Renal cortex interstitium (tissue), 11 donors: ENCODE measurements around the gene ARHGEF4. TPM values are rescaled to one million over a fixed set of nuclear protein-coding genes. Genes with fewer than 3 reads are reported as not detected.
"Not testable (repeated sequence)": the region's sequence is repeated elsewhere in the genome, so short reads cannot be mapped to it uniquely, and the experiment has no call there.

Experiments used
- DNase-seq, 11 donors: peaks; one replicate each; pipeline ENCODE4 v3.0.0-alpha.2; 2013; ENCODE audit warnings: low read depth in 9 of 11, low spot score in 4 of 11; ENCODE audit errors: extremely low read depth in 1 of 11
- polyA plus RNA-seq, 3 donors: library from polyadenylated mRNA; unstranded; fragments of 120-200 nt; gene quantifications; one replicate each; pipeline ENCODE4 v1.2.1, GENCODE V29; 2013; ENCODE audit not compliant: insufficient read length in 3 of 3

The ARHGEF4 gene
- polyA plus RNA-seq, 3 donors: 5.3 to 8.4 (median 8.3) TPM

GRCh38 chr2:130896813-130897212, 60.1 kb downstream of the ARHGEF4 start:
- DNase-seq: no peak

GRCh38 chr2:130898553-130898952, 61.8 kb downstream of the ARHGEF4 start:
- DNase-seq: no peak

- no peak for DNase-seq
Observed at GRCh38 chr2:130899306-130899705, 62.6 kb downstream of the ARHGEF4 start.

- DNase-seq: no peak
Observed at GRCh38 chr2:130901061-130901460, 64.3 kb downstream of the ARHGEF4 start.

GRCh38 chr2:130901626-130902025, 64.9 kb downstream of the ARHGEF4 start:
- DNase-seq: not testable (repeated sequence)

- DNase-seq: no peak
Observed at GRCh38 chr2:130908832-130909231, 72.1 kb downstream of the ARHGEF4 start.

GRCh38 chr2:130910931-130911330, 74.2 kb downstream of the ARHGEF4 start:
- DNase-seq: no peak

- no peak for DNase-seq
Observed at GRCh38 chr2:130911482-130911881, 74.8 kb downstream of the ARHGEF4 start.

- no peak for DNase-seq
Observed at GRCh38 chr2:130911996-130912395, 75.3 kb downstream of the ARHGEF4 start.

- no peak for DNase-seq
Observed at GRCh38 chr2:130912471-130912870, 75.8 kb downstream of the ARHGEF4 start.

- no peak for DNase-seq
Observed at GRCh38 chr2:130913891-130914290, 77.2 kb downstream of the ARHGEF4 start.

- DNase-seq: no peak
Observed at GRCh38 chr2:130915149-130915548, 78.4 kb downstream of the ARHGEF4 start.

GRCh38 chr2:130915595-130916437, 79.1 kb downstream of the ARHGEF4 start:
- no peak for DNase-seq

GRCh38 chr2:130916438-130916705, 79.7 kb downstream of the ARHGEF4 start:
- DNase-seq: no peak

GRCh38 chr2:130917006-130917688, 80.4 kb downstream of the ARHGEF4 start:
- no peak for DNase-seq

GRCh38 chr2:130918393-130918792, 81.7 kb downstream of the ARHGEF4 start:
- DNase-seq: no peak

- DNase-seq: peak in 10 of 11 donors; percentile 41 to 72 (median 58)
Observed at GRCh38 chr2:130920415-130921163, 83.9 kb downstream of the ARHGEF4 start.

- DNase-seq: no peak
Observed at GRCh38 chr2:130921164-130921476, 84.4 kb downstream of the ARHGEF4 start.

- no peak for DNase-seq
Observed at GRCh38 chr2:130922417-130922816, 85.7 kb downstream of the ARHGEF4 start.

GRCh38 chr2:130928385-130928784, 91.7 kb downstream of the ARHGEF4 start:
- no peak for DNase-seq
